GM23338 (cell line): ENCODE measurements around the gene TCF12. TPM values are rescaled to one million over a fixed set of nuclear protein-coding genes. Genes with fewer than 3 reads are reported as not detected.

Experiments
- ATAC-seq: fragments of 200-7000 bp; cut with Tn5 transposase; 3 replicates; pipeline ENCODE4 v1.9.1; 2020
- DNase-seq: peaks from one replicate; pipeline ENCODE4 v3.0.0-alpha.2; 2015; ENCODE audit warnings: low spot score
- H2AFZ ChIP-seq: fragments of 200-600 bp; sonication (generic); 2 replicates; pipeline ENCODE4 v1.8.0; 2016; ENCODE audit warnings: antibody characterized with exemption, mild to moderate bottlenecking, moderate library complexity
- H3F3A ChIP-seq: fragments of 200-600 bp; sonication (generic); replicated peaks from 2 replicates; pipeline ENCODE4 v1.8.0; 2017; ENCODE audit warnings: antibody characterized with exemption, mixed run types, low read depth
- H3K27ac ChIP-seq: fragments of 200-600 bp; sonication (generic); 2 replicates; pipeline ENCODE4 v1.6.1; 2016; ENCODE audit warnings: low read depth
- H3K27me3 ChIP-seq: fragments of 200-600 bp; sonication (generic); 2 replicates; pipeline ENCODE4 v1.8.0; 2016; ENCODE audit warnings: mild to moderate bottlenecking, mixed run types, moderate library complexity; ENCODE audit not compliant: insufficient read depth
- H3K36me3 ChIP-seq: fragments of 200-600 bp; sonication (generic); 2 replicates; pipeline ENCODE4 v1.8.0; 2016; ENCODE audit warnings: mild to moderate bottlenecking; ENCODE audit not compliant: insufficient read depth
- H3K4me1 ChIP-seq: fragments of 200-600 bp; sonication (generic); 2 replicates; pipeline ENCODE4 v1.8.0; 2016; ENCODE audit warnings: mild to moderate bottlenecking, moderate library complexity; ENCODE audit not compliant: insufficient read depth
- H3K4me2 ChIP-seq: fragments of 200-600 bp; sonication (generic); 2 replicates; pipeline ENCODE4 v1.7.1; 2017; ENCODE audit warnings: mixed run types
- H3K4me3 ChIP-seq: fragments of 200-600 bp; sonication (generic); 2 replicates; pipeline ENCODE4 v1.6.1; 2016; ENCODE audit warnings: mixed run types
- H3K79me2 ChIP-seq: fragments of 200-600 bp; sonication (generic); replicated peaks from 2 replicates; pipeline ENCODE4 v1.8.0; 2017; ENCODE audit warnings: mild to moderate bottlenecking; ENCODE audit not compliant: insufficient read depth
- H3K9me2 ChIP-seq: fragments of 200-600 bp; sonication (generic); 2 replicates; pipeline ENCODE4 v1.8.0; 2017; ENCODE audit not compliant: insufficient read depth
- H4K20me1 ChIP-seq: fragments of 200-600 bp; sonication (generic); replicated peaks from 2 replicates; pipeline ENCODE4 v1.8.0; 2017; ENCODE audit warnings: mild to moderate bottlenecking; ENCODE audit not compliant: insufficient read depth
- H3K27ac Mint-ChIP-seq: 2 replicates; pipeline ENCODE4 v1.8.0; 2020; ENCODE audit warnings: inconsistent platforms, mild to moderate bottlenecking, moderate library complexity, mixed read lengths
- H3K27me3 Mint-ChIP-seq: 3 replicates; pipeline ENCODE4 v1.8.0; 2022; ENCODE audit warnings: low read depth, mild to moderate bottlenecking, moderate library complexity, mixed read lengths, inconsistent platforms; ENCODE audit not compliant: insufficient read depth, poor library complexity
- H3K36me3 Mint-ChIP-seq: 3 replicates; pipeline ENCODE4 v1.8.0; 2021; ENCODE audit warnings: low read depth, mild to moderate bottlenecking, inconsistent platforms, moderate library complexity, mixed read lengths
- H3K4me1 Mint-ChIP-seq: 3 replicates; pipeline ENCODE4 v1.8.0; 2020; ENCODE audit warnings: mild to moderate bottlenecking, inconsistent platforms, mixed read lengths
- H3K4me3 Mint-ChIP-seq: 3 replicates; pipeline ENCODE4 v1.8.0; 2021; ENCODE audit warnings: moderate library complexity, mild to moderate bottlenecking, inconsistent platforms, mixed read lengths
- H3K9me3 Mint-ChIP-seq: 3 replicates; pipeline ENCODE4 v1.8.0; 2020; ENCODE audit warnings: moderate library complexity, mild to moderate bottlenecking, inconsistent platforms, mixed read lengths
- CREB1 ChIP-seq: fragments of 250-450 bp; sonication (Bioruptor Pico); IDR thresholded peaks from 2 replicates; pipeline ENCODE4 v1.5.0; 2020; ENCODE audit warnings: low read depth, mild to moderate bottlenecking, moderate library complexity
- EZH2 ChIP-seq: fragments of 200-600 bp; sonication (generic); IDR thresholded peaks from one replicate; pipeline ENCODE4 v1.8.0; 2017; ENCODE audit warnings: antibody characterized with exemption, mild to moderate bottlenecking, low read depth; ENCODE audit not compliant: unreplicated experiment
- EZH2phosphoT487 ChIP-seq: fragments of 200-600 bp; sonication (generic); IDR thresholded peaks from one replicate; pipeline ENCODE4 v1.8.1; 2018; ENCODE audit warnings: antibody characterized with exemption; ENCODE audit not compliant: unreplicated experiment
- JUNB ChIP-seq: IDR thresholded peaks from one replicate; pipeline ENCODE4 v1.6.1; 2016; ENCODE audit warnings: antibody characterized with exemption; ENCODE audit not compliant: unreplicated experiment
- NANOG ChIP-seq: IDR thresholded peaks from 2 replicates; pipeline ENCODE4 v1.6.1; 2016; ENCODE audit warnings: antibody characterized with exemption, borderline replicate concordance
- POLR2AphosphoS5 ChIP-seq: IDR thresholded peaks from 2 replicates; pipeline ENCODE4 v1.6.1; 2016; ENCODE audit warnings: antibody characterized with exemption, low read depth
- STAT1 ChIP-seq: IDR thresholded peaks from one replicate; pipeline ENCODE4 v1.6.1; 2016; ENCODE audit warnings: antibody characterized with exemption; ENCODE audit not compliant: unreplicated experiment
- ZNF114 ChIP-seq: fragments of 250-450 bp; sonication (Bioruptor Pico); IDR thresholded peaks from 2 replicates; pipeline ENCODE4 v1.5.0; 2020; ENCODE audit warnings: mild to moderate bottlenecking, moderate library complexity
- ZNF331 ChIP-seq: fragments of 250-450 bp; sonication (Bioruptor Pico); IDR thresholded peaks from 2 replicates; pipeline ENCODE4 v1.5.0; 2020; ENCODE audit warnings: low read depth, mild to moderate bottlenecking, moderate library complexity
- polyA plus RNA-seq: library from polyadenylated mRNA; unstranded; fragments of >200 nt; fragmentation: Nextera tagmentation; extraction: Ambion mirVana; gene quantifications from 2 replicates; pipeline ENCODE4 v1.2.1, GENCODE V29; 2016
- total RNA-seq: library from RNA; depleted of rRNA; stranded (reverse); fragments of >200 nt; shearing (Covaris generic); gene quantifications from 2 replicates; pipeline ENCODE4 v1.2.3, GENCODE V29; 2014
- TF ChIP-seq, protein P1 (sequence below): IDR thresholded peaks from 2 replicates; pipeline ENCODE4 v1.6.1; 2016; ENCODE audit warnings: antibody characterized with exemption
- TF ChIP-seq, protein P2 (sequence below): IDR thresholded peaks from one replicate; pipeline ENCODE4 v1.6.1; 2018; ENCODE audit warnings: antibody characterized with exemption; ENCODE audit not compliant: unreplicated experiment
- TF ChIP-seq, protein P3 (sequence below): fragments of 250-450 bp; sonication (Bioruptor Pico); IDR thresholded peaks from 2 replicates; pipeline ENCODE4 v1.5.0; 2020; ENCODE audit warnings: mild to moderate bottlenecking, moderate library complexity
- TF ChIP-seq, protein P4 (sequence below), 2 experiments: fragments of 200-600 bp in 1 of 2; sonication (generic) in 1 of 2; conservative IDR thresholded peaks; 2 replicates each; pipeline versions ENCODE4 v1.5.1 to v1.6.1; 2016 to 2017; ENCODE audit warnings: antibody characterized with exemption in 2 of 2, low read depth in 2 of 2, mild to moderate bottlenecking in 2 of 2, moderate library complexity in 1 of 2

TCF12 gene
- total and polyA plus RNA-seq, 2 experiments from 2014 or later, result 27.6 to 104 TPM

DNA sequence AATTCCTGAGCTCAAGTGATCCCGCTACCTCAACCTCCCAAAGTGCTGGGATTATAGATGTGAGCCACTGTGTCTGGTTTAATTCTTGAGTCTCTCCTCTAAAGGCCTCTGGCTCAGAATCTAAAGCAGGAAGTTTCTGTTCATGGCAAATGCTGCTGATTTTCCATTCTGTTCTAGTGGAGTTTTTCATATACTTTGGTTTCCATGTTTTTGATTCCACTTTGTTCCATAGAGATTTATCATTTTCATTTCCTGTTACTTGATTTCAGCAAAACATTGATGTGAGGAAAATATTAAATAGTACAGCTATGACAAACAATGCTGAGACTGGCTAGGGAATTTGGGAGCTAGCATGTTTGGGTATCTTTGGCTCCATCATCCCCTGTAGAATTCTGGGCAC lies 205.6 kb downstream of the TCF12 start:
- H3K4me1 Mint-ChIP-seq, result peaks cover 37% of the 10 kb centered on the region
- Histone ChIP-seq H3F3A (no peaks in the 10 kb centered on the region), H3K4me1 (peaks cover 24% of the 10 kb centered on the region), H3K36me3 (no peaks in the 10 kb centered on the region), H3K4me3 (no peak overlapping the region), H4K20me1 (0 out of 2 replicates have a peak, but pooled peaks cover 4% of the 10 kb centered on the region), H3K79me2 (peaks cover 28% of the 10 kb centered on the region), H3K9me2 (no peaks in the 10 kb centered on the region), H2AFZ (no peak overlapping the region), H3K27ac (no peak overlapping the region), H3K27me3 (no peaks in the 10 kb centered on the region), H3K4me2 (no peak overlapping the region)
- DNase-seq, result no peak
- H3K9me3 Mint-ChIP-seq, result no peaks in the 10 kb centered on the region
- no peak for ATAC-seq
- H3K4me3 Mint-ChIP-seq, result no peak overlapping the region
- no peak for TF ChIP-seq JUNB
- no peak for TF ChIP-seq CREB1 (CRISPR knock-in tag)
- no peak for TF ChIP-seq ZNF331
- TF ChIP-seq, protein P1, sequence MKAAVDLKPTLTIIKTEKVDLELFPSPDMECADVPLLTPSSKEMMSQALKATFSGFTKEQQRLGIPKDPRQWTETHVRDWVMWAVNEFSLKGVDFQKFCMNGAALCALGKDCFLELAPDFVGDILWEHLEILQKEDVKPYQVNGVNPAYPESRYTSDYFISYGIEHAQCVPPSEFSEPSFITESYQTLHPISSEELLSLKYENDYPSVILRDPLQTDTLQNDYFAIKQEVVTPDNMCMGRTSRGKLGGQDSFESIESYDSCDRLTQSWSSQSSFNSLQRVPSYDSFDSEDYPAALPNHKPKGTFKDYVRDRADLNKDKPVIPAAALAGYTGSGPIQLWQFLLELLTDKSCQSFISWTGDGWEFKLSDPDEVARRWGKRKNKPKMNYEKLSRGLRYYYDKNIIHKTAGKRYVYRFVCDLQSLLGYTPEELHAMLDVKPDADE, result no peak
- no peak for TF ChIP-seq POLR2AphosphoS5
- no peak for TF ChIP-seq ZNF114 (CRISPR knock-in tag)
- TF ChIP-seq EZH2phosphoT487, result no peak
- TF ChIP-seq EZH2, result no peak
- TF ChIP-seq, protein P2, sequence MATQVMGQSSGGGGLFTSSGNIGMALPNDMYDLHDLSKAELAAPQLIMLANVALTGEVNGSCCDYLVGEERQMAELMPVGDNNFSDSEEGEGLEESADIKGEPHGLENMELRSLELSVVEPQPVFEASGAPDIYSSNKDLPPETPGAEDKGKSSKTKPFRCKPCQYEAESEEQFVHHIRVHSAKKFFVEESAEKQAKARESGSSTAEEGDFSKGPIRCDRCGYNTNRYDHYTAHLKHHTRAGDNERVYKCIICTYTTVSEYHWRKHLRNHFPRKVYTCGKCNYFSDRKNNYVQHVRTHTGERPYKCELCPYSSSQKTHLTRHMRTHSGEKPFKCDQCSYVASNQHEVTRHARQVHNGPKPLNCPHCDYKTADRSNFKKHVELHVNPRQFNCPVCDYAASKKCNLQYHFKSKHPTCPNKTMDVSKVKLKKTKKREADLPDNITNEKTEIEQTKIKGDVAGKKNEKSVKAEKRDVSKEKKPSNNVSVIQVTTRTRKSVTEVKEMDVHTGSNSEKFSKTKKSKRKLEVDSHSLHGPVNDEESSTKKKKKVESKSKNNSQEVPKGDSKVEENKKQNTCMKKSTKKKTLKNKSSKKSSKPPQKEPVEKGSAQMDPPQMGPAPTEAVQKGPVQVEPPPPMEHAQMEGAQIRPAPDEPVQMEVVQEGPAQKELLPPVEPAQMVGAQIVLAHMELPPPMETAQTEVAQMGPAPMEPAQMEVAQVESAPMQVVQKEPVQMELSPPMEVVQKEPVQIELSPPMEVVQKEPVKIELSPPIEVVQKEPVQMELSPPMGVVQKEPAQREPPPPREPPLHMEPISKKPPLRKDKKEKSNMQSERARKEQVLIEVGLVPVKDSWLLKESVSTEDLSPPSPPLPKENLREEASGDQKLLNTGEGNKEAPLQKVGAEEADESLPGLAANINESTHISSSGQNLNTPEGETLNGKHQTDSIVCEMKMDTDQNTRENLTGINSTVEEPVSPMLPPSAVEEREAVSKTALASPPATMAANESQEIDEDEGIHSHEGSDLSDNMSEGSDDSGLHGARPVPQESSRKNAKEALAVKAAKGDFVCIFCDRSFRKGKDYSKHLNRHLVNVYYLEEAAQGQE, result no peak
- TF ChIP-seq, protein P3, sequence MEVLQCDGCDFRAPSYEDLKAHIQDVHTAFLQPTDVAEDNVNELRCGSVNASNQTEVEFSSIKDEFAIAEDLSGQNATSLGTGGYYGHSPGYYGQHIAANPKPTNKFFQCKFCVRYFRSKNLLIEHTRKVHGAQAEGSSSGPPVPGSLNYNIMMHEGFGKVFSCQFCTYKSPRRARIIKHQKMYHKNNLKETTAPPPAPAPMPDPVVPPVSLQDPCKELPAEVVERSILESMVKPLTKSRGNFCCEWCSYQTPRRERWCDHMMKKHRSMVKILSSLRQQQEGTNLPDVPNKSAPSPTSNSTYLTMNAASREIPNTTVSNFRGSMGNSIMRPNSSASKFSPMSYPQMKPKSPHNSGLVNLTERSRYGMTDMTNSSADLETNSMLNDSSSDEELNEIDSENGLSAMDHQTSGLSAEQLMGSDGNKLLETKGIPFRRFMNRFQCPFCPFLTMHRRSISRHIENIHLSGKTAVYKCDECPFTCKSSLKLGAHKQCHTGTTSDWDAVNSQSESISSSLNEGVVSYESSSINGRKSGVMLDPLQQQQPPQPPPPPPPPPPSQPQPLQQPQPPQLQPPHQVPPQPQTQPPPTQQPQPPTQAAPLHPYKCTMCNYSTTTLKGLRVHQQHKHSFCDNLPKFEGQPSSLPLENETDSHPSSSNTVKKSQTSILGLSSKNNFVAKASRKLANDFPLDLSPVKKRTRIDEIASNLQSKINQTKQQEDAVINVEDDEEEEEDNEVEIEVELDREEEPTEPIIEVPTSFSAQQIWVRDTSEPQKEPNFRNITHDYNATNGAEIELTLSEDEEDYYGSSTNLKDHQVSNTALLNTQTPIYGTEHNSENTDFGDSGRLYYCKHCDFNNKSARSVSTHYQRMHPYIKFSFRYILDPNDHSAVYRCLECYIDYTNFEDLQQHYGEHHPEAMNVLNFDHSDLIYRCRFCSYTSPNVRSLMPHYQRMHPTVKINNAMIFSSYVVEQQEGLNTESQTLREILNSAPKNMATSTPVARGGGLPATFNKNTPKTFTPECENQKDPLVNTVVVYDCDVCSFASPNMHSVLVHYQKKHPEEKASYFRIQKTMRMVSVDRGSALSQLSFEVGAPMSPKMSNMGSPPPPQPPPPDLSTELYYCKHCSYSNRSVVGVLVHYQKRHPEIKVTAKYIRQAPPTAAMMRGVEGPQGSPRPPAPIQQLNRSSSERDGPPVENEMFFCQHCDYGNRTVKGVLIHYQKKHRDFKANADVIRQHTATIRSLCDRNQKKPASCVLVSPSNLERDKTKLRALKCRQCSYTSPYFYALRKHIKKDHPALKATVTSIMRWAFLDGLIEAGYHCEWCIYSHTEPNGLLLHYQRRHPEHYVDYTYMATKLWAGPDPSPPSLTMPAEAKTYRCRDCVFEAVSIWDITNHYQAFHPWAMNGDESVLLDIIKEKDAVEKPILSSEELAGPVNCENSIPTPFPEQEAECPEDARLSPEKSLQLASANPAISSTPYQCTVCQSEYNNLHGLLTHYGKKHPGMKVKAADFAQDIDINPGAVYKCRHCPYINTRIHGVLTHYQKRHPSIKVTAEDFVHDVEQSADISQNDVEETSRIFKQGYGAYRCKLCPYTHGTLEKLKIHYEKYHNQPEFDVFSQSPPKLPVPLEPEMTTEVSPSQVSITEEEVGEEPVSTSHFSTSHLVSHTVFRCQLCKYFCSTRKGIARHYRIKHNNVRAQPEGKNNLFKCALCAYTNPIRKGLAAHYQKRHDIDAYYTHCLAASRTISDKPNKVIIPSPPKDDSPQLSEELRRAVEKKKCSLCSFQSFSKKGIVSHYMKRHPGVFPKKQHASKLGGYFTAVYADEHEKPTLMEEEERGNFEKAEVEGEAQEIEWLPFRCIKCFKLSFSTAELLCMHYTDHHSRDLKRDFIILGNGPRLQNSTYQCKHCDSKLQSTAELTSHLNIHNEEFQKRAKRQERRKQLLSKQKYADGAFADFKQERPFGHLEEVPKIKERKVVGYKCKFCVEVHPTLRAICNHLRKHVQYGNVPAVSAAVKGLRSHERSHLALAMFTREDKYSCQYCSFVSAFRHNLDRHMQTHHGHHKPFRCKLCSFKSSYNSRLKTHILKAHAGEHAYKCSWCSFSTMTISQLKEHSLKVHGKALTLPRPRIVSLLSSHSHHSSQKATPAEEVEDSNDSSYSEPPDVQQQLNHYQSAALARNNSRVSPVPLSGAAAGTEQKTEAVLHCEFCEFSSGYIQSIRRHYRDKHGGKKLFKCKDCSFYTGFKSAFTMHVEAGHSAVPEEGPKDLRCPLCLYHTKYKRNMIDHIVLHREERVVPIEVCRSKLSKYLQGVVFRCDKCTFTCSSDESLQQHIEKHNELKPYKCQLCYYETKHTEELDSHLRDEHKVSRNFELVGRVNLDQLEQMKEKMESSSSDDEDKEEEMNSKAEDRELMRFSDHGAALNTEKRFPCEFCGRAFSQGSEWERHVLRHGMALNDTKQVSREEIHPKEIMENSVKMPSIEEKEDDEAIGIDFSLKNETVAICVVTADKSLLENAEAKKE, result no peak
- TF ChIP-seq, protein P4, sequence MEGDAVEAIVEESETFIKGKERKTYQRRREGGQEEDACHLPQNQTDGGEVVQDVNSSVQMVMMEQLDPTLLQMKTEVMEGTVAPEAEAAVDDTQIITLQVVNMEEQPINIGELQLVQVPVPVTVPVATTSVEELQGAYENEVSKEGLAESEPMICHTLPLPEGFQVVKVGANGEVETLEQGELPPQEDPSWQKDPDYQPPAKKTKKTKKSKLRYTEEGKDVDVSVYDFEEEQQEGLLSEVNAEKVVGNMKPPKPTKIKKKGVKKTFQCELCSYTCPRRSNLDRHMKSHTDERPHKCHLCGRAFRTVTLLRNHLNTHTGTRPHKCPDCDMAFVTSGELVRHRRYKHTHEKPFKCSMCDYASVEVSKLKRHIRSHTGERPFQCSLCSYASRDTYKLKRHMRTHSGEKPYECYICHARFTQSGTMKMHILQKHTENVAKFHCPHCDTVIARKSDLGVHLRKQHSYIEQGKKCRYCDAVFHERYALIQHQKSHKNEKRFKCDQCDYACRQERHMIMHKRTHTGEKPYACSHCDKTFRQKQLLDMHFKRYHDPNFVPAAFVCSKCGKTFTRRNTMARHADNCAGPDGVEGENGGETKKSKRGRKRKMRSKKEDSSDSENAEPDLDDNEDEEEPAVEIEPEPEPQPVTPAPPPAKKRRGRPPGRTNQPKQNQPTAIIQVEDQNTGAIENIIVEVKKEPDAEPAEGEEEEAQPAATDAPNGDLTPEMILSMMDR (conservative IDR thresholded peaks at IDR 0.05; ENCODE audit: low read depth in 2 of 2), result no peak
- TF ChIP-seq STAT1, result no peak
- no peak for TF ChIP-seq NANOG
- no peak overlapping the region for H3K27ac Mint-ChIP-seq
- no peaks in the 10 kb centered on the region for H3K36me3 Mint-ChIP-seq
- H3K27me3 Mint-ChIP-seq, result peaks cover 4% of the 10 kb centered on the region
